ENCODE measurements around the gene STK24. TPM values are rescaled to one million over a fixed set of nuclear protein-coding genes. Genes with fewer than 3 reads are reported as not detected.

STK24 gene
- total RNA-seq, 2 donors from 2014 or later = 50.8 to 80.3 TPM

GRCh38 chr13:98442391-98443230 is 134.3 kb downstream of the STK24 start:
- TF ChIP-seq, protein P1, sequence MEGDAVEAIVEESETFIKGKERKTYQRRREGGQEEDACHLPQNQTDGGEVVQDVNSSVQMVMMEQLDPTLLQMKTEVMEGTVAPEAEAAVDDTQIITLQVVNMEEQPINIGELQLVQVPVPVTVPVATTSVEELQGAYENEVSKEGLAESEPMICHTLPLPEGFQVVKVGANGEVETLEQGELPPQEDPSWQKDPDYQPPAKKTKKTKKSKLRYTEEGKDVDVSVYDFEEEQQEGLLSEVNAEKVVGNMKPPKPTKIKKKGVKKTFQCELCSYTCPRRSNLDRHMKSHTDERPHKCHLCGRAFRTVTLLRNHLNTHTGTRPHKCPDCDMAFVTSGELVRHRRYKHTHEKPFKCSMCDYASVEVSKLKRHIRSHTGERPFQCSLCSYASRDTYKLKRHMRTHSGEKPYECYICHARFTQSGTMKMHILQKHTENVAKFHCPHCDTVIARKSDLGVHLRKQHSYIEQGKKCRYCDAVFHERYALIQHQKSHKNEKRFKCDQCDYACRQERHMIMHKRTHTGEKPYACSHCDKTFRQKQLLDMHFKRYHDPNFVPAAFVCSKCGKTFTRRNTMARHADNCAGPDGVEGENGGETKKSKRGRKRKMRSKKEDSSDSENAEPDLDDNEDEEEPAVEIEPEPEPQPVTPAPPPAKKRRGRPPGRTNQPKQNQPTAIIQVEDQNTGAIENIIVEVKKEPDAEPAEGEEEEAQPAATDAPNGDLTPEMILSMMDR (IDR thresholded peaks at IDR 0.05) = no peak
- ATAC-seq (ENCODE audit: insufficient number of reproducible peaks, low FRiP score, low read depth) = no peak

GRCh38 chr13:98441056-98441676 is 135.7 kb downstream of the STK24 start:
- ATAC-seq (ENCODE audit: insufficient number of reproducible peaks, low FRiP score, low read depth) = no peak
- no peak for DNase-seq (ENCODE audit: low spot score)
- Histone ChIP-seq H3K9me3 (no peaks in the 10 kb centered on the region), H3K36me3 (no peaks in the 10 kb centered on the region), H3K27me3 (replicated peaks; ENCODE audit: insufficient read depth) (no peaks in the 10 kb centered on the region), H3K4me1 (ENCODE audit: control insufficient read depth in 1 of 2, low read depth in 2 of 2) (peaks cover 0 to 7% of the 10 kb centered on the region in 2 donors), H3K4me3 (no peak overlapping the region), H3K27ac (no peak overlapping the region)
- TF ChIP-seq, protein P1 (IDR thresholded peaks at IDR 0.05) = no peak

More at GRCh38 chr13:98442391-98443230, 134.3 kb downstream of the STK24 start:
- Histone ChIP-seq H3K4me3 (no peak overlapping the region), H3K27me3 (replicated peaks; ENCODE audit: insufficient read depth) (no peaks in the 10 kb centered on the region), H3K36me3 (no peaks in the 10 kb centered on the region), H3K27ac (no peak overlapping the region), H3K9me3 (no peaks in the 10 kb centered on the region), H3K4me1 (ENCODE audit: control insufficient read depth in 1 of 2, low read depth in 2 of 2) (peaks cover 0 to 7% of the 10 kb centered on the region in 2 donors)
- no peak for DNase-seq (ENCODE audit: low spot score)

- TF ChIP-seq, protein P1 (IDR thresholded peaks at IDR 0.05) = no peak
These were observed 136.4 kb downstream of the STK24 start for GRCh38 chr13:98440390-98441055.

DNA sequence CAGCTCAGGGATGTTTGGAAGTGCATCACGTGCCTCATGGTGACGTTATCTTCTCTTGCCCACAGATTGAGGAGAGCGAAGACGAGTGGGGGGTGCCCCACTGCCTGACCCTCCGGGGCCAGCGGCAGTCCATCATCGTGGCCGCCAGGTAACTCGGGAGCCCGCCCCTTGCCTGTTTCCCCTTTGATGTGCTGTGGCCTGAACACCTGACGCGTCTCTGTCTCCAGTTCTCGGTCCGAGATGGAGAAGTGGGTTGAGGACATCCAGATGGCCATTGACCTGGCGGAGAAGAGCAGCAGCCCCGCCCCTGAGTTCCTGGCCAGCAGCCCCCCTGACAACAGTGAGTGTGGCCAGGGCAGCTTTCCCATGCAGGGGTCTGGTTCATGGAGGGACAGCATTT is 137.0 kb downstream of the STK24 start:
- no peaks in the 10 kb centered on the region for H3K36me3 ChIP-seq
- DNase-seq (ENCODE audit: low spot score) (no peak), ATAC-seq (ENCODE audit: insufficient number of reproducible peaks, low FRiP score, low read depth) (no peak)
- no peaks in the 10 kb centered on the region for H3K9me3 ChIP-seq
- no peak overlapping the region for H3K4me3 ChIP-seq
- TF ChIP-seq, protein P1 (IDR thresholded peaks at IDR 0.05) = no peak
- H3K27me3 ChIP-seq (replicated peaks; ENCODE audit: insufficient read depth) = no peaks in the 10 kb centered on the region
- H3K27ac ChIP-seq = no peak overlapping the region
- H3K4me1 ChIP-seq (ENCODE audit: control insufficient read depth in 1 of 2, low read depth in 2 of 2) = no peaks in the 10 kb centered on the region

More at GRCh38 chr13:98440390-98441055, 136.4 kb downstream of the STK24 start:
- H3K27ac ChIP-seq = no peak overlapping the region
- DNase-seq (ENCODE audit: low spot score) (no peak), ATAC-seq (ENCODE audit: insufficient number of reproducible peaks, low FRiP score, low read depth) (no peak)
- no peaks in the 10 kb centered on the region for H3K9me3 ChIP-seq
- no peaks in the 10 kb centered on the region for H3K27me3 ChIP-seq (replicated peaks; ENCODE audit: insufficient read depth)
- no peaks in the 10 kb centered on the region for H3K36me3 ChIP-seq
- peaks cover 0 to 6% of the 10 kb centered on the region in 2 donors for H3K4me1 ChIP-seq (ENCODE audit: control insufficient read depth in 1 of 2, low read depth in 2 of 2)
- no peak overlapping the region for H3K4me3 ChIP-seq
